Prostate gland (tissue), 2 donors: ENCODE results near the gene DNAI2.

Experiments used
- CTCF ChIP-seq, 4 experiments: fragments of 200-600 bp in 2 of 4; fragments of 450-650 bp in 2 of 4; sonication (generic) in 2 of 4; IDR thresholded peaks; 1 replicate in 3 of 4; 2 replicates in 1 of 4; pipeline ENCODE4 v1.5.1; 2016 to 2019; ENCODE audit warnings: antibody characterized with exemption in 4 of 4, mild to moderate bottlenecking in 2 of 4, moderate library complexity in 2 of 4
- POLR2A ChIP-seq: fragments of 450-650 bp; IDR thresholded peaks from one replicate; pipeline ENCODE4 v1.6.1; 2016; ENCODE audit warnings: antibody characterized with exemption, mild to moderate bottlenecking

- TF ChIP-seq POLR2A (no peak), CTCF (IDR thresholded peaks at IDR 0.05) (no peak)
Observed at GRCh38 chr17:74271901-74272561, 2.0 kb upstream of the DNAI2 start.
